ENCODE results near the gene ETFB.
A peak's percentile ranks its signal among the peaks of the same experiment; 100 is the strongest.

DNA sequence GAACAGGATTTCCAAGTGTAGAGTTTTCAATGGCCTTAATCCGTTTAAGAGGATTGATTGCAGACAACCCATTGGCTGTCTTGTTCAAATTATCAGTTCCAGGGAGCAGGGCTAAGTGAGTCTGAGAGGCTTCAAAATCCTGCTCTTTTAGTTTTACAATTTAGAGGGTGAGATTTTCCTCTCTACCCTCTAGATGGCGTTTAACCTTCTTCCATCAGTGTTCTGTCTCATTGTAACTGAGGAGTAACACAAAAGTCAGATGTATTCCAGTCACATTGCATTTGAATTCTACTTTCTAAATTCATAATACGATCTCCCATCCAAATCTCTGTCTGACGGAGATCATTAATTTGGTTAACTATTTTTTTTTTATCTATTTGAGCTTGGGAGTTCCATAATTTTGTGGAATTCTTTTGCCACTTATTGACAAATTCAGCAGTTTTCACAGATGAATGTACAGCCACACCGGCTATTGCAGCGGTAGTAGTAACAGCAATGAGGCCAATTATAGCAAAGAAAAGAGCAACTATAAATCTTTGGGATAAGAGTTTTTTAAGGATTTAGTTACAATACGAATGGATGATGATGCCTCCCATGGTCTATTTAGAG is 32.0 kb upstream of the ETFB start:
- TF ChIP-seq, protein P1, sequence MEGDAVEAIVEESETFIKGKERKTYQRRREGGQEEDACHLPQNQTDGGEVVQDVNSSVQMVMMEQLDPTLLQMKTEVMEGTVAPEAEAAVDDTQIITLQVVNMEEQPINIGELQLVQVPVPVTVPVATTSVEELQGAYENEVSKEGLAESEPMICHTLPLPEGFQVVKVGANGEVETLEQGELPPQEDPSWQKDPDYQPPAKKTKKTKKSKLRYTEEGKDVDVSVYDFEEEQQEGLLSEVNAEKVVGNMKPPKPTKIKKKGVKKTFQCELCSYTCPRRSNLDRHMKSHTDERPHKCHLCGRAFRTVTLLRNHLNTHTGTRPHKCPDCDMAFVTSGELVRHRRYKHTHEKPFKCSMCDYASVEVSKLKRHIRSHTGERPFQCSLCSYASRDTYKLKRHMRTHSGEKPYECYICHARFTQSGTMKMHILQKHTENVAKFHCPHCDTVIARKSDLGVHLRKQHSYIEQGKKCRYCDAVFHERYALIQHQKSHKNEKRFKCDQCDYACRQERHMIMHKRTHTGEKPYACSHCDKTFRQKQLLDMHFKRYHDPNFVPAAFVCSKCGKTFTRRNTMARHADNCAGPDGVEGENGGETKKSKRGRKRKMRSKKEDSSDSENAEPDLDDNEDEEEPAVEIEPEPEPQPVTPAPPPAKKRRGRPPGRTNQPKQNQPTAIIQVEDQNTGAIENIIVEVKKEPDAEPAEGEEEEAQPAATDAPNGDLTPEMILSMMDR (IDR thresholded peaks at IDR 0.05) = peak; percentile 67
- TF ChIP-seq POLR2AphosphoS5 (IDR thresholded peaks at IDR 0.05; ENCODE audit: low read depth, low read length) = no peak
- TF ChIP-seq, protein P2, sequence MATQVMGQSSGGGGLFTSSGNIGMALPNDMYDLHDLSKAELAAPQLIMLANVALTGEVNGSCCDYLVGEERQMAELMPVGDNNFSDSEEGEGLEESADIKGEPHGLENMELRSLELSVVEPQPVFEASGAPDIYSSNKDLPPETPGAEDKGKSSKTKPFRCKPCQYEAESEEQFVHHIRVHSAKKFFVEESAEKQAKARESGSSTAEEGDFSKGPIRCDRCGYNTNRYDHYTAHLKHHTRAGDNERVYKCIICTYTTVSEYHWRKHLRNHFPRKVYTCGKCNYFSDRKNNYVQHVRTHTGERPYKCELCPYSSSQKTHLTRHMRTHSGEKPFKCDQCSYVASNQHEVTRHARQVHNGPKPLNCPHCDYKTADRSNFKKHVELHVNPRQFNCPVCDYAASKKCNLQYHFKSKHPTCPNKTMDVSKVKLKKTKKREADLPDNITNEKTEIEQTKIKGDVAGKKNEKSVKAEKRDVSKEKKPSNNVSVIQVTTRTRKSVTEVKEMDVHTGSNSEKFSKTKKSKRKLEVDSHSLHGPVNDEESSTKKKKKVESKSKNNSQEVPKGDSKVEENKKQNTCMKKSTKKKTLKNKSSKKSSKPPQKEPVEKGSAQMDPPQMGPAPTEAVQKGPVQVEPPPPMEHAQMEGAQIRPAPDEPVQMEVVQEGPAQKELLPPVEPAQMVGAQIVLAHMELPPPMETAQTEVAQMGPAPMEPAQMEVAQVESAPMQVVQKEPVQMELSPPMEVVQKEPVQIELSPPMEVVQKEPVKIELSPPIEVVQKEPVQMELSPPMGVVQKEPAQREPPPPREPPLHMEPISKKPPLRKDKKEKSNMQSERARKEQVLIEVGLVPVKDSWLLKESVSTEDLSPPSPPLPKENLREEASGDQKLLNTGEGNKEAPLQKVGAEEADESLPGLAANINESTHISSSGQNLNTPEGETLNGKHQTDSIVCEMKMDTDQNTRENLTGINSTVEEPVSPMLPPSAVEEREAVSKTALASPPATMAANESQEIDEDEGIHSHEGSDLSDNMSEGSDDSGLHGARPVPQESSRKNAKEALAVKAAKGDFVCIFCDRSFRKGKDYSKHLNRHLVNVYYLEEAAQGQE (IDR thresholded peaks at IDR 0.05; ENCODE audit: insufficient read depth in 1 of 2, low read depth in 2 of 2, low read length in 1 of 2) = no peak

Measured in Panc1 (cell line).